Esophagus muscularis mucosa (tissue), 4 donors: ENCODE results near the gene KIAA0513. TPM values are rescaled to one million over a fixed set of nuclear protein-coding genes. Genes with fewer than 3 reads are reported as not detected.

Experiments
- DNase-seq: peaks from one replicate; pipeline ENCODE4 v3.0.0-alpha.2; 2017; ENCODE audit errors: extremely low spot score
- H3K27ac ChIP-seq, 4 donors: fragments of 200-600 bp; sonication (generic); replicated peaks in 1 of 4; 1 replicate in 3 of 4; 2 replicates in 1 of 4; pipeline ENCODE4 v1.5.1; 2016 to 2019; ENCODE audit warnings: mild to moderate bottlenecking in 1 of 4
- H3K27me3 ChIP-seq, 4 donors: fragments of 200-600 bp; sonication (generic); one replicate each; pipeline versions ENCODE4 v1.5.1 to v1.6.0; 2016 to 2019
- H3K36me3 ChIP-seq, 4 donors: fragments of 200-600 bp; sonication (generic); one replicate each; pipeline ENCODE4 v1.5.1; 2016 to 2019
- H3K4me1 ChIP-seq, 4 donors: fragments of 200-600 bp; sonication (generic); one replicate each; pipeline ENCODE4 v1.5.1; 2016 to 2019
- H3K4me3 ChIP-seq, 4 donors: fragments of 200-600 bp; sonication (generic); 1 replicate in 2 of 4; 2 replicates in 2 of 4; pipeline ENCODE4 v1.5.1; 2016 to 2019; ENCODE audit warnings: mild to moderate bottlenecking in 4 of 4, moderate library complexity in 1 of 4
- H3K9me3 ChIP-seq, 4 donors: fragments of 200-600 bp; sonication (generic); 1 replicate in 3 of 4; 2 replicates in 1 of 4; pipeline ENCODE4 v1.5.1; 2016 to 2019
- EP300 ChIP-seq: sonication (generic); formaldehyde crosslinking; IDR thresholded peaks from one replicate; pipeline ENCODE4 v1.6.1; 2017; ENCODE audit warnings: antibody characterized with exemption
- POLR2A ChIP-seq: fragments of 450-650 bp; IDR thresholded peaks from one replicate; pipeline ENCODE4 v1.6.1; 2017; ENCODE audit warnings: antibody characterized with exemption, moderate library complexity, mild to moderate bottlenecking, low read depth
- POLR2AphosphoS5 ChIP-seq, 2 donors: sonication (generic); formaldehyde crosslinking; IDR thresholded peaks; one replicate each; pipeline ENCODE4 v1.6.1; 2017; ENCODE audit warnings: antibody characterized with exemption in 2 of 2
- WGBS: methylation state at CpG from one replicate; pipeline ENCODE4 v1.1.5; 2018; 5-methylcytosine and 5-hydroxymethylcytosine counted together
- intact Hi-C: fragments of 100-400 bp; cut with DNase I; formaldehyde crosslinking; loops from one replicate; pipeline ENCODE4 v1.15.1; 2023
- total RNA-seq, 4 donors: library from RNA; depleted of rRNA; stranded (reverse); fragments of >200 nt; gene quantifications; one replicate each; pipeline versions ENCODE4 v1.1.0 to v1.2.1, GENCODE V29; 2016
- TF ChIP-seq, protein P1 (sequence below), 3 experiments: fragments of 200-600 bp in 2 of 3; fragments of 450-650 bp in 1 of 3; sonication (generic) in 2 of 3; IDR thresholded peaks; one replicate each; pipeline ENCODE4 v1.5.1; 2017 to 2019; ENCODE audit warnings: antibody characterized with exemption in 3 of 3, mild to moderate bottlenecking in 2 of 3, moderate library complexity in 1 of 3

KIAA0513 gene
- total RNA-seq, 4 donors from 2014 or later, result 16.4 to 28.8 (median 23.4) TPM

GRCh38 chr16:85048921-85049562 is 21.4 kb downstream of the KIAA0513 start:
- H3K27me3 ChIP-seq, result no peaks in the 10 kb centered on the region
- no peak for DNase-seq
- 94% methylated on average over 16 of the region's 17 CpGs for whole genome bisulfite sequencing
- H3K9me3 ChIP-seq, result no peaks in the 10 kb centered on the region
- intact Hi-C loops, result no loop called here
- no peak overlapping the region for H3K27ac ChIP-seq
- H3K36me3 ChIP-seq, result peaks cover 0 to 6% (median 2%) of the 10 kb centered on the region in 4 donors
- H3K4me3 ChIP-seq, result no peak overlapping the region
- TF ChIP-seq POLR2AphosphoS5 (IDR thresholded peaks at IDR 0.05) (no peak), POLR2A (no peak), EP300 (no peak)
- TF ChIP-seq, protein P1, sequence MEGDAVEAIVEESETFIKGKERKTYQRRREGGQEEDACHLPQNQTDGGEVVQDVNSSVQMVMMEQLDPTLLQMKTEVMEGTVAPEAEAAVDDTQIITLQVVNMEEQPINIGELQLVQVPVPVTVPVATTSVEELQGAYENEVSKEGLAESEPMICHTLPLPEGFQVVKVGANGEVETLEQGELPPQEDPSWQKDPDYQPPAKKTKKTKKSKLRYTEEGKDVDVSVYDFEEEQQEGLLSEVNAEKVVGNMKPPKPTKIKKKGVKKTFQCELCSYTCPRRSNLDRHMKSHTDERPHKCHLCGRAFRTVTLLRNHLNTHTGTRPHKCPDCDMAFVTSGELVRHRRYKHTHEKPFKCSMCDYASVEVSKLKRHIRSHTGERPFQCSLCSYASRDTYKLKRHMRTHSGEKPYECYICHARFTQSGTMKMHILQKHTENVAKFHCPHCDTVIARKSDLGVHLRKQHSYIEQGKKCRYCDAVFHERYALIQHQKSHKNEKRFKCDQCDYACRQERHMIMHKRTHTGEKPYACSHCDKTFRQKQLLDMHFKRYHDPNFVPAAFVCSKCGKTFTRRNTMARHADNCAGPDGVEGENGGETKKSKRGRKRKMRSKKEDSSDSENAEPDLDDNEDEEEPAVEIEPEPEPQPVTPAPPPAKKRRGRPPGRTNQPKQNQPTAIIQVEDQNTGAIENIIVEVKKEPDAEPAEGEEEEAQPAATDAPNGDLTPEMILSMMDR (IDR thresholded peaks at IDR 0.05), result no peak
- H3K4me1 ChIP-seq, result peaks cover 0 to 6% (median 2%) of the 10 kb centered on the region in 4 donors

DNA sequence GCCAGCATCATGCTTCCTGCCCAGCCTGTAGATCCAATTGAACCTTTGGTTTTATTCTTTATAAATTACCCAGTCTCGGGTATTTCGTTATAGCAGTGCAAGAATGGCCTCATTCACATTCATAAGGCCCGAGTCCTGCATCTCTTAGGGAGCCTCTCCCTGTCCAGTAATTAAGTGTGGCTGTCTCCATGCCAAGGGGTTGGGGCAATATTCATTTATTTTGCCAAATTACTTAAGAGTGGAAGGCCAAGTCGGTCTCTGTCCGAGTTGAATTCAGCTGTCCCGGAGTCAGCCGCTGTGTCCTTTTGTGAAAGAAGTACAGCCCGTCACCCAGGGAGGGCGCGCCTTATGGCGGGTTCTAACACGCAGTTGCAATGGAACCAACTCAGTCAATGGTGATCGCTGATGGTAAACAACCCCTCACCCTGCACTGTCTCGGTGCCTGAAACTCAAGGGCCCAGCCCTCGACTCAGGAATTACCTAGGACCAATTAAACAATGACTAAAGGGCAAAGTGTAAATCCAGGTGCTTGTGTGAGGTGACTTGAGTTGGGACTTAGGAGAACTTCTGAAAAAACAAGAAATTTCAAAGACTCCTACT is 22.2 kb downstream of the KIAA0513 start:
- intact Hi-C loops, result no loop called here
- Histone ChIP-seq H3K4me3 (no peak overlapping the region), H3K4me1 (peaks cover 3 to 9% (median 6%) of the 10 kb centered on the region in 4 donors), H3K27me3 (no peaks in the 10 kb centered on the region), H3K36me3 (peaks cover 0 to 6% (median 2%) of the 10 kb centered on the region in 4 donors), H3K27ac (no peak overlapping the region), H3K9me3 (no peaks in the 10 kb centered on the region)
- WGBS, result 99% methylated on average over 15 of the region's 15 CpGs
- TF ChIP-seq EP300 (no peak), POLR2AphosphoS5 (IDR thresholded peaks at IDR 0.05) (no peak), POLR2A (no peak)
- TF ChIP-seq, protein P1 (IDR thresholded peaks at IDR 0.05), result no peak
- DNase-seq, result no peak

GRCh38 chr16:85051067-85051581 is 23.5 kb downstream of the KIAA0513 start:
- DNase-seq, result no peak
- Histone ChIP-seq H3K4me3 (no peak overlapping the region), H3K9me3 (no peaks in the 10 kb centered on the region), H3K27me3 (no peaks in the 10 kb centered on the region), H3K27ac (peak overlapping the region in 2 of 4 donors; percentile 7 to 14), H3K36me3 (peaks cover 0 to 6% (median 2%) of the 10 kb centered on the region in 4 donors), H3K4me1 (peaks cover 13 to 19% (median 18%) of the 10 kb centered on the region in 4 donors)
- intact Hi-C loops, result no loop called here
- 76% methylated on average over 8 of the region's 8 CpGs for WGBS
- TF ChIP-seq POLR2AphosphoS5 (IDR thresholded peaks at IDR 0.05), result no peak
- TF ChIP-seq EP300, result no peak
- TF ChIP-seq POLR2A, result no peak
- TF ChIP-seq, protein P1 (IDR thresholded peaks at IDR 0.05), result no peak

- TF ChIP-seq POLR2A (no peak), POLR2AphosphoS5 (IDR thresholded peaks at IDR 0.05) (no peak), EP300 (no peak)
- TF ChIP-seq, protein P1 (IDR thresholded peaks at IDR 0.05), result no peak
These were observed 24.1 kb downstream of the KIAA0513 start for GRCh38 chr16:85051683-85052082.

More at GRCh38 chr16:85051683-85052082, 24.1 kb downstream of the KIAA0513 start:
- no peaks in the 10 kb centered on the region for H3K27me3 ChIP-seq
- H3K4me1 ChIP-seq, result peaks cover 16 to 25% (median 24%) of the 10 kb centered on the region in 4 donors
- DNase-seq, result no peak
- no peaks in the 10 kb centered on the region for H3K9me3 ChIP-seq
- H3K4me3 ChIP-seq, result no peak overlapping the region
- intact Hi-C loops, result no loop called here
- H3K27ac ChIP-seq, result no peak overlapping the region
- peaks cover 0 to 6% (median 2%) of the 10 kb centered on the region in 4 donors for H3K36me3 ChIP-seq
- WGBS, result 87% methylated on average over 8 of the region's 8 CpGs
